CD4-positive, alpha-beta T cell (primary cell): ENCODE measurements around the gene LRP1B. TPM values are rescaled to one million over a fixed set of nuclear protein-coding genes. Genes with fewer than 3 reads are reported as not detected.

Experiments
- ATAC-seq: fragments of 200-7000 bp; cut with Tn5 transposase; one replicate; pipeline ENCODE4 v1.10.0; 2022; ENCODE audit warnings: mild to moderate bottlenecking; ENCODE audit not compliant: poor library complexity
- CTCF ChIA-PET: fragments of 350-600 bp; sonication (Branson Sonifier 250); formaldehyde crosslinking; loops from one replicate; lab custom pipeline; 2021; ENCODE audit warnings: antibody characterized with exemption, inconsistent platforms; lab: Charles Lee
- POLR2A ChIA-PET: fragments of 350-600 bp; sonication (Branson Sonifier 250); formaldehyde crosslinking; loops from one replicate; lab custom pipeline; 2021; ENCODE audit warnings: antibody characterized with exemption, inconsistent platforms; lab: Charles Lee
- DNase-seq, 14 experiments: peaks; one replicate each; pipeline ENCODE4 v3.0.0-alpha.2; 2013 to 2020; ENCODE audit warnings: mixed read lengths in 2 of 14
- H3K27ac ChIP-seq, 2 donors: one replicate each; pipeline versions ENCODE4 v1.5.1 to v1.7.0; 2013; ENCODE audit warnings: low read length in 2 of 2, low read depth in 1 of 2, mild to moderate bottlenecking in 1 of 2
- H3K27me3 ChIP-seq, 2 experiments: 1 replicate in 1 of 2; 2 replicates in 1 of 2; pipeline versions ENCODE4 v1.6.1 to v1.7.0; 2013; ENCODE audit warnings: low read length in 2 of 2, control low read depth in 1 of 2, mild to moderate bottlenecking in 1 of 2, moderate library complexity in 1 of 2; ENCODE audit not compliant: insufficient read depth in 2 of 2, control insufficient read depth in 1 of 2
- H3K36me3 ChIP-seq: one replicate; pipeline ENCODE4 v1.6.1; 2013; ENCODE audit warnings: low read length, control low read depth; ENCODE audit not compliant: insufficient read depth
- H3K4me1 ChIP-seq: one replicate; pipeline ENCODE4 v1.6.1; 2013; ENCODE audit warnings: low read length, control low read depth; ENCODE audit not compliant: insufficient read depth
- H3K4me3 ChIP-seq: one replicate; pipeline ENCODE4 v1.5.1; 2013; ENCODE audit warnings: mild to moderate bottlenecking, low read length, moderate library complexity
- H3K9me3 ChIP-seq, 2 experiments: 1 replicate in 1 of 2; 2 replicates in 1 of 2; pipeline versions ENCODE4 v1.6.1 to v1.7.0; 2013; ENCODE audit warnings: low read length in 2 of 2, mild to moderate bottlenecking in 2 of 2, control low read depth in 1 of 2, moderate library complexity in 1 of 2; ENCODE audit not compliant: control insufficient read depth in 1 of 2, insufficient read depth in 1 of 2
- H3K27ac Mint-ChIP-seq: one replicate; pipeline ENCODE4 v1.8.0; 2020; ENCODE audit warnings: mixed read lengths
- H3K27me3 Mint-ChIP-seq: one replicate; pipeline ENCODE4 v1.8.0; 2021; ENCODE audit warnings: mixed read lengths
- H3K36me3 Mint-ChIP-seq: one replicate; pipeline ENCODE4 v1.8.0; 2021; ENCODE audit warnings: low read depth, mixed read lengths
- H3K4me1 Mint-ChIP-seq: one replicate; pipeline ENCODE4 v1.8.0; 2021; ENCODE audit warnings: low read depth, mixed read lengths
- H3K4me3 Mint-ChIP-seq: one replicate; pipeline ENCODE4 v1.8.0; 2020; ENCODE audit warnings: mild to moderate bottlenecking, mixed read lengths
- H3K9me3 Mint-ChIP-seq: one replicate; pipeline ENCODE4 v1.8.0; 2020; ENCODE audit warnings: mixed read lengths
- intact Hi-C, 2 experiments: fragments of 100-400 bp; cut with DNase I in 1 of 2; cut with micrococcal nuclease in 1 of 2; formaldehyde crosslinking; loops; one replicate each; pipeline versions ENCODE4 v1.15.1 to v1.9.0; 2023 to 2025; cut with DNase I, micrococcal nuclease
- total RNA-seq, 174 experiments: library from RNA in 2 of 174; stranded (reverse) in 2 of 174; gene quantifications; one replicate each; pipeline ENCODE4 v1.2.3 and lab custom pipeline; 2021 to 2026
- TF ChIP-seq, protein P1 (sequence below): fragments of 200-600 bp; IDR thresholded peaks from one replicate; pipeline ENCODE4 v1.8.0; 2022; ENCODE audit warnings: antibody characterized with exemption, mild to moderate bottlenecking

The LRP1B gene
- total RNA-seq, 2 experiments from 2014 or later, result not detected

GRCh38 chr2:140362361-140362760 is 1768.5 kb downstream of the LRP1B start:
- DNase-seq (no peak), ATAC-seq (no peak)
- H3K36me3 Mint-ChIP-seq, result no peaks in the 10 kb centered on the region
- no peaks in the 10 kb centered on the region for H3K27me3 Mint-ChIP-seq
- H3K9me3 ChIP-seq, result no peaks in the 10 kb centered on the region
- H3K27ac Mint-ChIP-seq, result no peak overlapping the region
- peaks cover 1% of the 10 kb centered on the region for H3K9me3 Mint-ChIP-seq
- ChIA-PET CTCF (no interaction called here), POLR2A (no interaction called here)
- no peak overlapping the region for H3K4me3 Mint-ChIP-seq
- no peaks in the 10 kb centered on the region for H3K36me3 ChIP-seq
- TF ChIP-seq, protein P1, sequence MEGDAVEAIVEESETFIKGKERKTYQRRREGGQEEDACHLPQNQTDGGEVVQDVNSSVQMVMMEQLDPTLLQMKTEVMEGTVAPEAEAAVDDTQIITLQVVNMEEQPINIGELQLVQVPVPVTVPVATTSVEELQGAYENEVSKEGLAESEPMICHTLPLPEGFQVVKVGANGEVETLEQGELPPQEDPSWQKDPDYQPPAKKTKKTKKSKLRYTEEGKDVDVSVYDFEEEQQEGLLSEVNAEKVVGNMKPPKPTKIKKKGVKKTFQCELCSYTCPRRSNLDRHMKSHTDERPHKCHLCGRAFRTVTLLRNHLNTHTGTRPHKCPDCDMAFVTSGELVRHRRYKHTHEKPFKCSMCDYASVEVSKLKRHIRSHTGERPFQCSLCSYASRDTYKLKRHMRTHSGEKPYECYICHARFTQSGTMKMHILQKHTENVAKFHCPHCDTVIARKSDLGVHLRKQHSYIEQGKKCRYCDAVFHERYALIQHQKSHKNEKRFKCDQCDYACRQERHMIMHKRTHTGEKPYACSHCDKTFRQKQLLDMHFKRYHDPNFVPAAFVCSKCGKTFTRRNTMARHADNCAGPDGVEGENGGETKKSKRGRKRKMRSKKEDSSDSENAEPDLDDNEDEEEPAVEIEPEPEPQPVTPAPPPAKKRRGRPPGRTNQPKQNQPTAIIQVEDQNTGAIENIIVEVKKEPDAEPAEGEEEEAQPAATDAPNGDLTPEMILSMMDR, result no peak
- intact Hi-C loops, result no loop called here
- H3K4me1 ChIP-seq, result no peaks in the 10 kb centered on the region
- no peaks in the 10 kb centered on the region for H3K27me3 ChIP-seq
- no peak overlapping the region for H3K4me3 ChIP-seq
- H3K4me1 Mint-ChIP-seq, result no peaks in the 10 kb centered on the region
- H3K27ac ChIP-seq, result no peak overlapping the region

DNA sequence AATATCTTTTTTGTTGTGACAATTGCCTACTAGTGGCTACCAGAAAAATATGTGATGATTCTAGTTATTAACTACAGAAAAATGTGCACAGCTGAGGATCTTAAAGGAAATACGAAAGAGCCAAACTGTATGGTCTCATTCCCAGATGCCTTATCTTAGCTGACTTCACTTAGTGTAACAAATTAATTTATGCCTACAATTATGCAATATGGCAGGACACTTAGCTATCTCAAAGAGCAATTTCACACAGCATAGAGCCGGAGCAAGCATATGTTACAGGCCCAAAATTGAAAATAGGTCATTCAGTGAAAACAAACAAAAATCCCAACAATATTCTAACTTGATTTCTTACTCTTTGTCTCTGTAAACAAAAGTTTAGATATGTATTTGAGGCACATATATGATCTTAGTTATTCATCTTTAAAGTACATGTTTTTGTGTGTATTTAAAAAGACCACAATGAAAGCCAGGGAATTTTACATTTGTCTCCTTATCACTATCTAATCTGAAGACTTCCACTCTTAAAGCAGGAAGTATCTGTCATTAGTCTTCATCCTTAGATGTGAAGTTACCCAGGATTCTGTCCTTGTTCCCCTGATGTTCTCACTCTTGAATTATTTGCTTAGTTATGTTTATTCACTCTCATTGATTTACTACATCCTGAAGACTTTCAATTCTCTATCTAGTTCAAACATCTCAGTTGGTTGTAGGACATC is 1771.6 kb downstream of the LRP1B start:
- H3K4me3 ChIP-seq, result no peak overlapping the region
- no peaks in the 10 kb centered on the region for H3K4me1 Mint-ChIP-seq
- H3K9me3 ChIP-seq, result no peaks in the 10 kb centered on the region
- H3K27ac ChIP-seq, result no peak overlapping the region
- peaks cover 5% of the 10 kb centered on the region for H3K9me3 Mint-ChIP-seq
- ChIA-PET CTCF (no interaction called here), POLR2A (no interaction called here)
- no peaks in the 10 kb centered on the region for H3K36me3 ChIP-seq
- H3K4me1 ChIP-seq, result no peaks in the 10 kb centered on the region
- no peaks in the 10 kb centered on the region for H3K27me3 ChIP-seq
- intact Hi-C loops, result no loop called here
- H3K36me3 Mint-ChIP-seq, result no peaks in the 10 kb centered on the region
- H3K4me3 Mint-ChIP-seq, result no peak overlapping the region
- H3K27me3 Mint-ChIP-seq, result no peaks in the 10 kb centered on the region
- TF ChIP-seq, protein P1, result no peak
- ATAC-seq, result no peak
- no peak for DNase-seq
- no peak overlapping the region for H3K27ac Mint-ChIP-seq

DNA sequence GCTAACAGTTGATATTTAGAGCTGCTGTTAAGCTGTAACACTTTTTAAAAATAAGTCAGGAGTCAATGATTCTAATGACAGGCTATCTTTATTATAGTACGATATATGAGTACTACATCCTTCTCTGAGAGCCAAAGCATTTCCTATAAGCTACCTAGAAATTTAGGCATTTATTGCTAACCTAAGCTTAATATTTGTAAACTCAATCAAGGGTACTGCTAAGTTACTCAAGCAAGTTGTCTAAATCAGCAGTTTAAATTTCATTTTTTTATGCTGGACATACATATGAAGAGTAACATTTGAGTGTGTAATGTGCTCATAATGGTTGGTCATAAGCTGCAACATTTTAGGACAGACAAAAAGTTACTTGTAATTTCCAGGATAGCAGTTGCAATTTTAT is 1774.1 kb downstream of the LRP1B start:
- no peak overlapping the region for H3K4me3 ChIP-seq
- no peak overlapping the region for H3K27ac Mint-ChIP-seq
- H3K9me3 Mint-ChIP-seq, result peaks cover 5% of the 10 kb centered on the region
- H3K27ac ChIP-seq, result no peak overlapping the region
- no peak for DNase-seq
- TF ChIP-seq, protein P1, result no peak
- no peak for ATAC-seq
- no peaks in the 10 kb centered on the region for H3K36me3 ChIP-seq
- no peaks in the 10 kb centered on the region for H3K9me3 ChIP-seq
- no peaks in the 10 kb centered on the region for H3K27me3 ChIP-seq
- intact Hi-C loops, result no loop called here
- CTCF ChIA-PET, result no interaction called here
- POLR2A ChIA-PET, result no interaction called here
- H3K4me1 ChIP-seq, result no peaks in the 10 kb centered on the region
- no peaks in the 10 kb centered on the region for H3K27me3 Mint-ChIP-seq
- no peaks in the 10 kb centered on the region for H3K36me3 Mint-ChIP-seq
- H3K4me3 Mint-ChIP-seq, result no peak overlapping the region
- no peaks in the 10 kb centered on the region for H3K4me1 Mint-ChIP-seq
